ENCODE results near the gene SDK1. TPM values are rescaled to one million over a fixed set of nuclear protein-coding genes. Genes with fewer than 3 reads are reported as not detected.

Gene SDK1
- total and polyA plus RNA-seq, 2 experiments from 2014 or later: 2.1 to 10.0 TPM

DNA sequence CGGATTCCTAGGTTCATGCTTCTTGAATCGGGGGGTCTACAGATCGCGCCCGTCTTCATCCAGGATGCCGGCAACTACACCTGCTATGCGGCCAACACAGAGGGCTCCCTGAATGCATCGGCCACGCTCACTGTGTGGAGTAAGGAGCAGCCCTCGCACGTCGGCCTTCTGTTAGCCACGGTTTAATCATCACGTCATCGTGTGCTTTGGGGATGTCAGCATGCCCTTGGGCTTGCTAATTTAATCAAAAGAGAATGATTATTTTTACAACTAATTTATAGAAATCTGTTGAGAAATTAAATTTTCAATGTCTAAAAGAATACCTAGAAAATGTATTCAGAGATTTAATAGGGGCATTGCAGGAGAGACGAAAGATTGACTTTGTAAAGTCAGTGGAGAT lies 668.2 kb downstream of the SDK1 start (continued):
- TF ChIP-seq ZNF462 (CRISPR knock-in tag; IDR thresholded peaks at IDR 0.05) (no peak), ETS1 (IDR thresholded peaks at IDR 0.05) (no peak)

GRCh38 chr7:3971323-3971722 lies 670.3 kb downstream of the SDK1 start:
- Histone ChIP-seq H2AFZ (no peak overlapping the region), H3K27me3 (ENCODE audit: insufficient read depth) (no peaks in the 10 kb centered on the region), H4K20me1 (replicated peaks; ENCODE audit: insufficient read depth) (no peaks in the 10 kb centered on the region), H3F3A (replicated peaks; ENCODE audit: low read depth) (no peaks in the 10 kb centered on the region), H3K27ac (ENCODE audit: low read depth) (no peak overlapping the region), H3K4me3 (no peak overlapping the region), H3K4me2 (no peak overlapping the region), H3K36me3 (ENCODE audit: insufficient read depth) (no peaks in the 10 kb centered on the region), H3K9me2 (ENCODE audit: insufficient read depth) (no peaks in the 10 kb centered on the region), H3K79me2 (replicated peaks; ENCODE audit: insufficient read depth) (no peaks in the 10 kb centered on the region), H3K4me1 (ENCODE audit: insufficient read depth) (no peaks in the 10 kb centered on the region)
- Mint-ChIP-seq H3K4me1 (peaks cover 10% of the 10 kb centered on the region), H3K4me3 (no peak overlapping the region), H3K27me3 (ENCODE audit: insufficient read depth, low read depth, poor library complexity) (peaks cover 4% of the 10 kb centered on the region), H3K9me3 (peaks cover 11% of the 10 kb centered on the region), H3K27ac (no peak overlapping the region), H3K36me3 (ENCODE audit: low read depth) (peaks cover 19% of the 10 kb centered on the region)
- DNase-seq (ENCODE audit: low spot score): no peak
- ATAC-seq: no peak
- TF ChIP-seq CTCF (conservative IDR thresholded peaks at IDR 0.05; ENCODE audit: low read depth in 2 of 2) (no peak), REST (IDR thresholded peaks at IDR 0.05; ENCODE audit: unreplicated experiment) (no peak), NANOG (IDR thresholded peaks at IDR 0.05; ENCODE audit: borderline replicate concordance) (no peak), JUNB (IDR thresholded peaks at IDR 0.05; ENCODE audit: unreplicated experiment) (no peak), EZH2phosphoT487 (IDR thresholded peaks at IDR 0.05; ENCODE audit: unreplicated experiment) (no peak), ZNF331 (CRISPR knock-in tag; IDR thresholded peaks at IDR 0.05; ENCODE audit: low read depth) (no peak), ETS1 (IDR thresholded peaks at IDR 0.05) (no peak), EZH2 (IDR thresholded peaks at IDR 0.05; ENCODE audit: low read depth, unreplicated experiment) (no peak), CREB1 (CRISPR knock-in tag; IDR thresholded peaks at IDR 0.05; ENCODE audit: low read depth) (no peak)

Measured in GM23338 (cell line).